OCI-LY3 (cell line): ENCODE measurements around the gene FGF3.

Experiments
- H2AFZ ChIP-seq: fragments of 200-600, 300-600 bp; shearing (Covaris generic); 2 replicates; pipeline ENCODE4 v1.6.0; 2014; ENCODE audit warnings: antibody characterized with exemption, low read depth, low read length
- H3K27ac ChIP-seq: fragments of 200-600, 300-600 bp; sonication (generic); 2 replicates; pipeline ENCODE4 v1.5.1; 2014; ENCODE audit warnings: mild to moderate bottlenecking, low read length, moderate library complexity, mixed read lengths
- H3K27me3 ChIP-seq: fragments of 200-600, 300-600 bp; sonication (generic); 2 replicates; pipeline ENCODE4 v1.6.1; 2014; ENCODE audit warnings: low read depth, low read length, mixed read lengths
- H3K36me3 ChIP-seq: fragments of 200-600, 300-600 bp; sonication (generic); replicated peaks from 2 replicates; pipeline ENCODE3; 2014; ENCODE audit warnings: low read depth, low read length, mixed read lengths
- H3K4me1 ChIP-seq: fragments of 300-600, 200-600 bp; sonication (generic); 2 replicates; pipeline ENCODE4 v1.6.1; 2014; ENCODE audit warnings: low read length, mixed read lengths
- H3K4me2 ChIP-seq: fragments of 200-600, 300-600 bp; sonication (generic); 2 replicates; pipeline ENCODE4 v1.6.1; 2014; ENCODE audit warnings: low read length, mixed read lengths
- H3K4me3 ChIP-seq: fragments of 300-600, 200-600 bp; sonication (generic); 2 replicates; pipeline ENCODE4 v1.5.1; 2014; ENCODE audit warnings: antibody characterized with exemption, mild to moderate bottlenecking, low read length, moderate library complexity
- H3K79me2 ChIP-seq: fragments of 300-600, 200-600 bp; shearing (Covaris generic); 2 replicates; pipeline ENCODE4 v1.6.1; 2014; ENCODE audit warnings: mild to moderate bottlenecking, low read length, mixed read lengths
- H3K9ac ChIP-seq: fragments of 300-600, 200-600 bp; shearing (Covaris generic); 2 replicates; pipeline ENCODE4 v1.6.0; 2014; ENCODE audit warnings: mild to moderate bottlenecking, low read length, moderate library complexity
- H3K9me3 ChIP-seq: fragments of 200-600, 300-600 bp; shearing (Covaris generic); 2 replicates; pipeline ENCODE4 v1.6.1; 2014; ENCODE audit warnings: low read length, mixed read lengths; ENCODE audit not compliant: insufficient read depth
- H4K20me1 ChIP-seq: fragments of 200-600, 300-600 bp; sonication (generic); 2 replicates; pipeline ENCODE4 v1.6.1; 2016; ENCODE audit warnings: low read length, mixed read lengths; ENCODE audit not compliant: insufficient read depth
- EZH2phosphoT487 ChIP-seq: fragments of 200-600 bp; shearing (Covaris generic); IDR thresholded peaks from 2 replicates; pipeline ENCODE4 v1.6.1; 2018; ENCODE audit warnings: antibody characterized with exemption, mixed run types, low read depth
- TF ChIP-seq, protein P1 (sequence below): fragments of 200-600, 300-600 bp; sonication (generic); IDR thresholded peaks from 2 replicates; pipeline ENCODE4 v1.5.1; 2014; ENCODE audit warnings: antibody characterized with exemption, low read length, low read depth

Gene FGF3

DNA sequence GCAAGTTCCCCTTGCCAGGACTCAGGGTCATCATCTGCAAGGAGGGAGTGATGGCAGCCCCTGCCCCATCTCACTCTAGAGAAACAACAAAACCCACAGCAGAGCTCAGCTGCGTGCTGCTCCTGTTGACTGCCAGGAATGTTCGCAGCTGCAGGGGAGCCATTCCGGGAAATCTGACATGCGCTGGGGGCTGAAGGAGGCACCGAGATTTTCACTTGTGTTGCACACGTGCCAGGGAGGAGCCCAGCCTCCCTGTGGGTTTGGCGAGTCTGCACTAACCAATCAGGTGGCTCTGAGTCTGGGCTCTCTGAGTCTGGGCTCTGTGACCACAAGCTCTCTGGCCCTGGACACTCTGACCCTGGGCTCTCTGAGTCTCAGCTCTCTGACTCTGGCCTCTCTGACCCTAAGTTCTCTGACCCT is 10.5 kb downstream of the FGF3 start:
- Histone ChIP-seq H3K36me3 (no peaks in the 10 kb centered on the region), H3K79me2 (no peaks in the 10 kb centered on the region), H3K9me3 (no peaks in the 10 kb centered on the region), H4K20me1 (no peaks in the 10 kb centered on the region), H3K4me3 (no peak overlapping the region), H2AFZ (no peak overlapping the region), H3K27ac (no peak overlapping the region), H3K9ac (no peak overlapping the region), H3K4me1 (no peaks in the 10 kb centered on the region), H3K27me3 (peaks cover 11% of the 10 kb centered on the region; the same call in 1 of the 2 replicates), H3K4me2 (no peak overlapping the region)
- TF ChIP-seq, protein P1, sequence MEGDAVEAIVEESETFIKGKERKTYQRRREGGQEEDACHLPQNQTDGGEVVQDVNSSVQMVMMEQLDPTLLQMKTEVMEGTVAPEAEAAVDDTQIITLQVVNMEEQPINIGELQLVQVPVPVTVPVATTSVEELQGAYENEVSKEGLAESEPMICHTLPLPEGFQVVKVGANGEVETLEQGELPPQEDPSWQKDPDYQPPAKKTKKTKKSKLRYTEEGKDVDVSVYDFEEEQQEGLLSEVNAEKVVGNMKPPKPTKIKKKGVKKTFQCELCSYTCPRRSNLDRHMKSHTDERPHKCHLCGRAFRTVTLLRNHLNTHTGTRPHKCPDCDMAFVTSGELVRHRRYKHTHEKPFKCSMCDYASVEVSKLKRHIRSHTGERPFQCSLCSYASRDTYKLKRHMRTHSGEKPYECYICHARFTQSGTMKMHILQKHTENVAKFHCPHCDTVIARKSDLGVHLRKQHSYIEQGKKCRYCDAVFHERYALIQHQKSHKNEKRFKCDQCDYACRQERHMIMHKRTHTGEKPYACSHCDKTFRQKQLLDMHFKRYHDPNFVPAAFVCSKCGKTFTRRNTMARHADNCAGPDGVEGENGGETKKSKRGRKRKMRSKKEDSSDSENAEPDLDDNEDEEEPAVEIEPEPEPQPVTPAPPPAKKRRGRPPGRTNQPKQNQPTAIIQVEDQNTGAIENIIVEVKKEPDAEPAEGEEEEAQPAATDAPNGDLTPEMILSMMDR = no peak
- no peak for TF ChIP-seq EZH2phosphoT487

DNA sequence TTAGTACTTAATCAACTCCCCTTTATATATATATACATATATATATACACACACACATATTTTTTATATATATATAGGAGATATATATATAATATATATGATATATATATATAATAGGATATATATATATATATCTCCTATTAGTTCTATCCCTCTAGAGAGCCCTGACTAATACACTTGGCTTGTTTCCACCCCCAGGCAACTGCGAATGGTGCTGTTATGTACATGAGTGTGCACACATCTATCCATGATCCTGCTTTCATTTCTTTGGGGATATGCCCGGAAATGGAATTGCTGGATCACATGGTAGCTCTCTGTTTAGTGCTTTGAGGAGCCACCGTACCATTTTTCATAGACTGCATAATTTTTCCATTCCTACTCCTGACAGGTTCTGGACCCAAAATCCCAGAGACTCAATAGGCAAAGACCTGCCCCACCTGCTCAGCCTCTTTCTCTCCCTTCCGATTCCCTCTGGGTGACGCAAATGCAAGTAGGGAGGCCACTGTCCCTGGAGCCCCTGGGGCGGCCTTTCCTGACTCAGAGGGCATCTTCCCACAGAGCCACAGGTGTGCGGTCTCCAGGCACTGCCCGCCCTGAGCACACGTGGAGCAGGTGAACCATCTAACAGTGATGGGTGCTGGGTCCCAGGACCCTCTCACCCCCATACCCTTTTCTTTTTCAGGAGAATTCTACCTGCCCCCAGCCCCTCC is 12.0 kb downstream of the FGF3 start:
- Histone ChIP-seq H3K36me3 (no peaks in the 10 kb centered on the region), H3K9ac (no peak overlapping the region), H3K4me3 (no peak overlapping the region), H3K79me2 (no peaks in the 10 kb centered on the region), H3K9me3 (no peaks in the 10 kb centered on the region), H4K20me1 (no peaks in the 10 kb centered on the region), H3K27ac (no peak overlapping the region), H2AFZ (no peak overlapping the region), H3K4me2 (no peak overlapping the region), H3K4me1 (no peaks in the 10 kb centered on the region), H3K27me3 (peaks cover 11% of the 10 kb centered on the region; the same call in 1 of the 2 replicates)
- TF ChIP-seq EZH2phosphoT487 = no peak
- TF ChIP-seq, protein P1 = no peak

DNA sequence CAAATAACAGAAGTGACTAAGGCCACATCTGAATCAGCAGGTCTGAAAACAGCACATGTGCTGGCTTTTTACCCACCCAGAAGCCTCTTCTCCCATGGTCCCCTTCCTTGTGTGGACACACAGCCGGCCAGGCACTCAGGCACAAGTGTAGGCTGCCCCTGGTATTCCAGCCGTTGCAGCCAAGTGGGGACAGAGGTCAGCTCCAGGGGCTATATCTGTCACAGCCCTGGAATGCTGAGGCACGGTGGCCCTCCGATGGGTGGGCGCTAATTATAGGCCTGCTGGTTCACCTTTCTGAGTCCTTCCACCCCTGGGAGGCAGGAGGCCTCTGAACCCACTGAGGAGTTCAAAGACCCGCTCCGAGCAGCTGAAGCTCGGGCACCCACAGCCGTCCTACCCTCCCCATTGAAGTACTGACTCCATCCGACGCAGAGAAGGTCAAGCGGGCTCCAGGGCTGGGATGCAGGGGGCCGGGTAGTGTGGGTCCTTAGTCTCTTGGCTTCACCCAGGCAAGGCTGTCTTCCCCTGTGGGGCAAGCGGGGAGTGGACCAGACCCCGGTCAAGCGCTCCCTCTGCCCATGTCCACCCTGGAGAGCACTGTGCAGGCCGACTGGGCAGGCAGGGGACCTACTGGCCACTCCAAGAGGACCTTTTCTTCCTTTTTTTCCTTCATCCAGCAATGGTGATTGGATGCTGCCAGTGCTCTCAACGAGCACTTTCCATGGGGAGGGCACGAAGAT is 14.3 kb downstream of the FGF3 start:
- Histone ChIP-seq H3K9ac (no peak overlapping the region), H4K20me1 (no peaks in the 10 kb centered on the region), H3K9me3 (no peaks in the 10 kb centered on the region), H3K36me3 (no peaks in the 10 kb centered on the region), H3K4me2 (no peak overlapping the region), H3K4me1 (no peaks in the 10 kb centered on the region), H3K4me3 (no peak overlapping the region), H2AFZ (no peak overlapping the region), H3K79me2 (no peaks in the 10 kb centered on the region), H3K27me3 (peaks cover 11% of the 10 kb centered on the region; the same call in 1 of the 2 replicates), H3K27ac (no peak overlapping the region)
- TF ChIP-seq, protein P1 = no peak
- no peak for TF ChIP-seq EZH2phosphoT487

- Histone ChIP-seq H3K27me3 (peaks cover 7% of the 10 kb centered on the region; the same call in 1 of the 2 replicates), H2AFZ (no peak overlapping the region), H3K4me1 (no peaks in the 10 kb centered on the region), H4K20me1 (no peaks in the 10 kb centered on the region), H3K4me2 (no peak overlapping the region), H3K27ac (no peak overlapping the region), H3K79me2 (no peaks in the 10 kb centered on the region), H3K36me3 (no peaks in the 10 kb centered on the region), H3K9me3 (no peaks in the 10 kb centered on the region), H3K4me3 (no peak overlapping the region), H3K9ac (no peak overlapping the region)
- TF ChIP-seq, protein P1 = no peak
- TF ChIP-seq EZH2phosphoT487 = no peak
These were observed 15.5 kb downstream of the FGF3 start for GRCh38 chr11:69803604-69804218.
